Neural progenitor cell (in vitro differentiated cells): ENCODE results near the gene LYZL4. TPM values are rescaled to one million over a fixed set of nuclear protein-coding genes. Genes with fewer than 3 reads are reported as not detected.

ENCODE experiments used
- DNase-seq: peaks from one replicate; pipeline ENCODE4 v3.0.0-alpha.2; 2016; ENCODE audit warnings: low spot score
- H2AFZ ChIP-seq: fragments of 200-600 bp; sonication (generic); replicated peaks from 2 replicates; pipeline ENCODE4 v1.6.1; 2016; ENCODE audit warnings: antibody characterized with exemption
- H3F3A ChIP-seq: fragments of 200-600 bp; sonication (generic); 2 replicates; pipeline ENCODE4 v1.6.1; 2016; ENCODE audit warnings: antibody characterized with exemption, low read depth
- H3K27ac ChIP-seq: fragments of 200-600 bp; sonication (generic); 2 replicates; pipeline ENCODE4 v1.5.1; 2016; ENCODE audit warnings: mild to moderate bottlenecking
- H3K27me3 ChIP-seq: fragments of 200-600 bp; sonication (generic); 2 replicates; pipeline ENCODE4 v1.6.1; 2016; ENCODE audit warnings: mild to moderate bottlenecking, moderate library complexity
- H3K36me3 ChIP-seq: fragments of 200-600 bp; sonication (generic); 2 replicates; pipeline ENCODE4 v1.5.1; 2016
- H3K4me1 ChIP-seq: fragments of 200-600 bp; sonication (generic); 2 replicates; pipeline ENCODE4 v1.6.1; 2016; ENCODE audit warnings: mixed run types
- H3K4me2 ChIP-seq: fragments of 200-600 bp; sonication (generic); 2 replicates; pipeline ENCODE4 v1.6.1; 2016
- H3K4me3 ChIP-seq: fragments of 200-600 bp; sonication (generic); 2 replicates; pipeline ENCODE4 v1.5.1; 2016
- H3K79me2 ChIP-seq: fragments of 200-600 bp; sonication (generic); 2 replicates; pipeline ENCODE4 v1.6.1; 2016; ENCODE audit warnings: low read depth
- H3K9ac ChIP-seq: fragments of 200-600 bp; sonication (generic); 2 replicates; pipeline ENCODE4 v1.6.1; 2016
- H3K9me3 ChIP-seq: fragments of 200-600 bp; sonication (generic); 2 replicates; pipeline ENCODE4 v1.5.1; 2016; ENCODE audit warnings: low read depth
- H4K20me1 ChIP-seq: fragments of 200-600 bp; sonication (generic); 2 replicates; pipeline ENCODE4 v1.6.1; 2016; ENCODE audit warnings: low read depth
- H3K27ac Mint-ChIP-seq: 3 replicates; pipeline ENCODE4 v1.8.0; 2021; ENCODE audit warnings: mixed read lengths
- H3K27me3 Mint-ChIP-seq: 2 replicates; pipeline ENCODE4 v1.8.0; 2022; ENCODE audit warnings: low read depth, mild to moderate bottlenecking, inconsistent platforms, moderate library complexity, mixed read lengths; ENCODE audit not compliant: insufficient read depth
- H3K36me3 Mint-ChIP-seq: 3 replicates; pipeline ENCODE4 v1.8.0; 2021; ENCODE audit warnings: mixed read lengths
- H3K4me1 Mint-ChIP-seq: 3 replicates; pipeline ENCODE4 v1.8.0; 2021; ENCODE audit warnings: mixed read lengths
- H3K4me3 Mint-ChIP-seq: 3 replicates; pipeline ENCODE4 v1.8.0; 2021; ENCODE audit warnings: mild to moderate bottlenecking, moderate library complexity, mixed read lengths
- H3K9me3 Mint-ChIP-seq: 3 replicates; pipeline ENCODE4 v1.8.0; 2020; ENCODE audit warnings: mixed read lengths
- EZH2 ChIP-seq: fragments of 200-600 bp; sonication (generic); IDR thresholded peaks from 2 replicates; pipeline ENCODE4 v1.6.1; 2017; ENCODE audit warnings: antibody characterized with exemption, mild to moderate bottlenecking, moderate library complexity
- EZH2phosphoT487 ChIP-seq: fragments of 200-600 bp; sonication (generic); IDR thresholded peaks from 2 replicates; pipeline ENCODE4 v1.6.1; 2017; ENCODE audit warnings: antibody characterized with exemption
- total RNA-seq: library from RNA; depleted of rRNA; stranded (reverse); fragments of >200 nt; gene quantifications from 2 replicates; pipeline ENCODE4 v1.2.3, GENCODE V29; 2015; ENCODE audit warnings: low replicate concordance
- TF ChIP-seq, protein P1 (sequence below): fragments of 200-600 bp; sonication (generic); IDR thresholded peaks from 2 replicates; pipeline ENCODE4 v1.5.1; 2017; ENCODE audit warnings: antibody characterized with exemption, mild to moderate bottlenecking

Gene LYZL4
- total RNA-seq, 1 donor from 2014 or later = not detected

DNA sequence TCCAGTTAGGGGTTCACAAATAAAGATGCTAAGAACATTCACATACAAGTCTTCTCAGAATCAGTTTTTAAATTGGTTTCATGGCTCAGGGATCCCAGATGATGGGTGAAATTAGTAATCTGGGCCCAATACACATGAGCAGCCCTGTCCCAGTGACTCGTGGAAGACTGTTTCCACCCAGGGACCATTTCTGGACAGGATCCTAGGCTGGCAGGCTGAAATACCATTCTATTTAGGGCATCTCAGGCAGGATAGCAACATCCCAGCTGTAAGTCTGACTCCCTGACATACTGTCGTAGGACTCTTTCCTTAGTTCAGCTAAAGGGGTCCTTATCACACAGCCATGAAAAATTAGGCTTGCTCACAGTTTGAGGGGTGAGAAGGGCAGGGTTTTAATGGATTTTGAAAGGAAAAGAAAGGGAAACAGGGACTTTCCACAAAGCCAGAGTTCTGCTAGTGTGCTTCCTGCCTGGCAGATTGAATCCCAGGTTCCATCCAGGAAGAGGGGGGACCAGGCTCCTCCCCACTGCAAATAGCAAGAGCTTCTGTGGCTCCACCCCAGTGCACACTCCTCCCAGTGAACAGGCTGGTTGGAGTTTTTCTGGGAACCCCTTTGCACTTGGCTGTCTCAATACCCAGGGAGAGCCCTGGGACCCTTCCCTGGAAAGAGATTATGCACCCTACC is 41.3 kb upstream of the LYZL4 start:
- no peak overlapping the region for H3K4me2 ChIP-seq
- no peak overlapping the region for H3K9ac ChIP-seq
- TF ChIP-seq EZH2 (no peak), EZH2phosphoT487 (no peak)
- TF ChIP-seq, protein P1, sequence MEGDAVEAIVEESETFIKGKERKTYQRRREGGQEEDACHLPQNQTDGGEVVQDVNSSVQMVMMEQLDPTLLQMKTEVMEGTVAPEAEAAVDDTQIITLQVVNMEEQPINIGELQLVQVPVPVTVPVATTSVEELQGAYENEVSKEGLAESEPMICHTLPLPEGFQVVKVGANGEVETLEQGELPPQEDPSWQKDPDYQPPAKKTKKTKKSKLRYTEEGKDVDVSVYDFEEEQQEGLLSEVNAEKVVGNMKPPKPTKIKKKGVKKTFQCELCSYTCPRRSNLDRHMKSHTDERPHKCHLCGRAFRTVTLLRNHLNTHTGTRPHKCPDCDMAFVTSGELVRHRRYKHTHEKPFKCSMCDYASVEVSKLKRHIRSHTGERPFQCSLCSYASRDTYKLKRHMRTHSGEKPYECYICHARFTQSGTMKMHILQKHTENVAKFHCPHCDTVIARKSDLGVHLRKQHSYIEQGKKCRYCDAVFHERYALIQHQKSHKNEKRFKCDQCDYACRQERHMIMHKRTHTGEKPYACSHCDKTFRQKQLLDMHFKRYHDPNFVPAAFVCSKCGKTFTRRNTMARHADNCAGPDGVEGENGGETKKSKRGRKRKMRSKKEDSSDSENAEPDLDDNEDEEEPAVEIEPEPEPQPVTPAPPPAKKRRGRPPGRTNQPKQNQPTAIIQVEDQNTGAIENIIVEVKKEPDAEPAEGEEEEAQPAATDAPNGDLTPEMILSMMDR = no peak
- H3K4me3 ChIP-seq = no peak overlapping the region
- peaks cover 2% of the 10 kb centered on the region for H3K36me3 Mint-ChIP-seq
- DNase-seq = no peak
- H3K4me3 Mint-ChIP-seq = no peak overlapping the region
- no peaks in the 10 kb centered on the region for H3K27me3 ChIP-seq
- no peaks in the 10 kb centered on the region for H3K79me2 ChIP-seq
- no peaks in the 10 kb centered on the region for H3K36me3 ChIP-seq
- H3F3A ChIP-seq = no peaks in the 10 kb centered on the region
- H4K20me1 ChIP-seq = no peaks in the 10 kb centered on the region
- no peaks in the 10 kb centered on the region for H3K4me1 ChIP-seq
- no peaks in the 10 kb centered on the region for H3K4me1 Mint-ChIP-seq
- no peaks in the 10 kb centered on the region for H3K9me3 ChIP-seq
- no peak overlapping the region for H2AFZ ChIP-seq
- H3K27ac ChIP-seq = no peak overlapping the region
- H3K9me3 Mint-ChIP-seq = no peaks in the 10 kb centered on the region
- H3K27me3 Mint-ChIP-seq = peaks cover 8% of the 10 kb centered on the region
- H3K27ac Mint-ChIP-seq = no peak overlapping the region

DNA sequence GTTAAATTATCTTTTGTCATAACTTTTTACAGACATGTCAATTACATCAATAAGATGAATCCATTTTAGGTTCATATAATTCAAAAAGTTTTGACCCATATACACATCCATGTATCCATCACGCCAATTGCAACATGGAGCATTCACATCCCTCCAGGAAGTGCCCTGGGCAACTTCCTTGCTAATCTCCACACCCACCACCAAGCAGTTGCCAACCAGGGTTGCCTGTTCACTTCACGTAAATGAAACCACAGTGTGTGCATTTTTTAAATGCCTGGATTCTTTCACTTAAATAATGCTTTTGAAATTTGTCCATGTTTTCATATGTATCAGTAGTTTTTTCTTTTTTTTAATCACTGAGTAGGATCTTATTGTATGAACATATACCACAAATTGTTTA is 40.7 kb upstream of the LYZL4 start:
- H3K9me3 ChIP-seq = no peaks in the 10 kb centered on the region
- no peaks in the 10 kb centered on the region for H3K36me3 ChIP-seq
- no peaks in the 10 kb centered on the region for H3K4me1 ChIP-seq
- no peak for DNase-seq
- H3K79me2 ChIP-seq = no peaks in the 10 kb centered on the region
- Mint-ChIP-seq H3K4me1 (no peaks in the 10 kb centered on the region), H3K27me3 (peaks cover 8% of the 10 kb centered on the region), H3K4me3 (no peak overlapping the region), H3K27ac (no peak overlapping the region), H3K36me3 (peaks cover 2% of the 10 kb centered on the region), H3K9me3 (no peaks in the 10 kb centered on the region)
- TF ChIP-seq EZH2 (no peak), EZH2phosphoT487 (no peak)
- TF ChIP-seq, protein P1 = no peak
- H3F3A ChIP-seq = no peaks in the 10 kb centered on the region
- H3K27ac ChIP-seq = no peak overlapping the region
- no peak overlapping the region for H3K4me3 ChIP-seq
- H2AFZ ChIP-seq = no peak overlapping the region
- H3K27me3 ChIP-seq = no peaks in the 10 kb centered on the region
- no peak overlapping the region for H3K9ac ChIP-seq
- no peaks in the 10 kb centered on the region for H4K20me1 ChIP-seq
- H3K4me2 ChIP-seq = no peak overlapping the region

DNA sequence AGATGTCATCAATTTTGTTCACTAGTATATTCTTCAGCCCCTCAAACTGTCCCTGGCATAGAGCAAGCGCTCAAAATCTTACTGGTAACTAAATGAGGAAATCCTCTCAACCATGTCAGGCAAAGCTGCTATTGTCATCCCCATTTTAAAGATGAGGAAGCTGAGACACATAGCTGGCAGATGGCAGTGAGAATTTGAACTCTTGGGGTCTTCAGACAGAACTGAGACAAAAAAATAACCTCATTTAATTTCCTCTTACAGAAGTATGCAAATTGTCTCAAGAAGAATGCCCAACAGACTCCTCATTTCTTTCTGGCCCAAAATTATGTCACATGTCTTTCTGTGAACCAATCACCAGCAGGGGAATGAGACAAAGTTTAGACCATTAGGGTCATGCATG is 40.2 kb upstream of the LYZL4 start:
- Histone ChIP-seq H3K4me3 (no peak overlapping the region), H3K27ac (no peak overlapping the region), H3K9ac (no peak overlapping the region), H3K36me3 (no peaks in the 10 kb centered on the region), H3K79me2 (no peaks in the 10 kb centered on the region), H3F3A (no peaks in the 10 kb centered on the region), H4K20me1 (no peaks in the 10 kb centered on the region), H3K4me2 (no peak overlapping the region), H3K27me3 (no peaks in the 10 kb centered on the region), H2AFZ (no peak overlapping the region), H3K4me1 (no peaks in the 10 kb centered on the region), H3K9me3 (no peaks in the 10 kb centered on the region)
- no peak overlapping the region for H3K27ac Mint-ChIP-seq
- no peak for TF ChIP-seq EZH2
- TF ChIP-seq, protein P1 = no peak
- TF ChIP-seq EZH2phosphoT487 = no peak
- H3K27me3 Mint-ChIP-seq = peaks cover 9% of the 10 kb centered on the region
- no peak for DNase-seq
- H3K36me3 Mint-ChIP-seq = peaks cover 2% of the 10 kb centered on the region
- no peaks in the 10 kb centered on the region for H3K9me3 Mint-ChIP-seq
- H3K4me1 Mint-ChIP-seq = no peaks in the 10 kb centered on the region
- no peak overlapping the region for H3K4me3 Mint-ChIP-seq
